H1 (cell line): ENCODE results near the gene PAF1. TPM values are rescaled to one million over a fixed set of nuclear protein-coding genes. Genes with fewer than 3 reads are reported as not detected.

Experiments used
- BACH1 ChIP-seq: IDR thresholded peaks from 2 replicates; pipeline ENCODE4 v1.6.1; 2012; ENCODE audit warnings: low read length, improper control_type of control experiment
- CBX5 ChIP-seq: fragments of 300-800, 300-1000 bp; sonication (generic); IDR thresholded peaks from 2 replicates; pipeline ENCODE4 v1.7.1; 2016; ENCODE audit warnings: antibody characterized with exemption, low read length, low read depth
- CREB1 ChIP-seq: IDR thresholded peaks from 2 replicates; pipeline ENCODE4 v1.6.1; 2012; ENCODE audit warnings: inconsistent platforms
- CTBP2 ChIP-seq: IDR thresholded peaks from 2 replicates; pipeline ENCODE4 v1.7.0; 2011; ENCODE audit warnings: borderline replicate concordance, mild to moderate bottlenecking, moderate library complexity, mixed read lengths, low read length; ENCODE audit not compliant: insufficient read depth, insufficient read length
- CTCF ChIP-seq, 3 experiments: IDR thresholded peaks; 1 replicate in 2 of 3; 2 replicates in 1 of 3; pipeline versions ENCODE4 v1.5.1 to v1.6.1; 2011; ENCODE audit warnings: low read length in 3 of 3, mild to moderate bottlenecking in 3 of 3, inconsistent platforms in 2 of 3, low read depth in 1 of 3, moderate library complexity in 1 of 3; ENCODE audit not compliant: insufficient read depth in 1 of 3; ENCODE audit errors: control extremely low read depth in 1 of 3
- FOSL1 ChIP-seq: IDR thresholded peaks from 2 replicates; pipeline ENCODE4 v1.6.1; 2011; ENCODE audit warnings: mild to moderate bottlenecking, low read depth, low read length, moderate library complexity; ENCODE audit not compliant: insufficient read depth
- HDAC6 ChIP-seq: IDR thresholded peaks from one replicate; pipeline ENCODE4 v1.7.1; 2012; ENCODE audit warnings: low read depth, mild to moderate bottlenecking, inconsistent platforms, low read length, moderate library complexity
- JUN ChIP-seq: IDR thresholded peaks from 2 replicates; pipeline ENCODE4 v1.6.1; 2011; ENCODE audit warnings: low read depth, mild to moderate bottlenecking, improper control_type of control experiment, low read length
- KDM1A ChIP-seq: fragments of 200-600, 300-600 bp; sonication (generic); IDR thresholded peaks from 2 replicates; pipeline ENCODE4 v1.7.1; 2016; ENCODE audit warnings: mild to moderate bottlenecking, low read length, borderline replicate concordance
- KDM5A ChIP-seq: fragments of 200-600 bp; IDR thresholded peaks from 2 replicates; pipeline ENCODE4 v1.7.1; 2012; ENCODE audit warnings: mild to moderate bottlenecking, low read length, inconsistent platforms, mixed read lengths
- PHF8 ChIP-seq: fragments of 200-600 bp; sonication (generic); conservative IDR thresholded peaks from 2 replicates; pipeline ENCODE4 v1.7.1; 2012; ENCODE audit warnings: low read depth, mild to moderate bottlenecking, inconsistent platforms, low read length, moderate library complexity
- SIRT6 ChIP-seq: IDR thresholded peaks from one replicate; pipeline ENCODE4 v1.7.1; 2012; ENCODE audit warnings: low read length, inconsistent platforms
- SIX5 ChIP-seq: IDR thresholded peaks from 2 replicates; pipeline ENCODE4 v1.6.1; 2011; ENCODE audit warnings: mild to moderate bottlenecking, low read depth, low read length
- SP4 ChIP-seq: IDR thresholded peaks from 2 replicates; pipeline ENCODE4 v1.6.1; 2012; ENCODE audit warnings: low read length, inconsistent platforms
- SUZ12 ChIP-seq: fragments of 200-600 bp; sonication (generic); IDR thresholded peaks from 2 replicates; pipeline ENCODE4 v1.6.1; 2012; ENCODE audit warnings: mild to moderate bottlenecking, inconsistent platforms, low read length, moderate library complexity, mixed read lengths
- TAF1 ChIP-seq: IDR thresholded peaks from 2 replicates; pipeline ENCODE4 v1.6.1; 2011; ENCODE audit warnings: mild to moderate bottlenecking, low read depth, low read length
- TBP ChIP-seq: IDR thresholded peaks from 2 replicates; pipeline ENCODE4 v1.6.1; 2011; ENCODE audit warnings: low read depth, low read length, improper control_type of control experiment
- TCF12 ChIP-seq: IDR thresholded peaks from 2 replicates; pipeline ENCODE4 v1.6.1; 2011; ENCODE audit warnings: low read depth, mild to moderate bottlenecking, low read length
- polyA plus RNA-seq, 7 experiments: library from polyadenylated mRNA; depleted of rRNA in 3 of 7; stranded (reverse) in 5 of 7; unstranded in 2 of 7; fragments of >200 nt in 5 of 7; fragments of 200-250 nt in 2 of 7; gene quantifications; 1 replicate in 5 of 7; 2 replicates in 1 of 7; 4 replicates in 1 of 7; pipeline versions ENCODE4 v1.2.1 to v1.2.3, GENCODE V29; 2011 to 2013; ENCODE audit warnings: missing spikeins in 2 of 7, mixed read lengths in 2 of 7
- total RNA-seq: library from RNA; stranded (reverse); fragmentation: NEBNext Ultra II Directional; extraction: Animal tissue kit (Norgen Biotek cat#: 25700); gene quantifications from 2 replicates; pipeline ENCODE4 v1.2.1, GENCODE V29; 2021
- TF ChIP-seq, protein P1 (sequence below): IDR thresholded peaks from 2 replicates; pipeline ENCODE4 v1.6.1; 2012; ENCODE audit warnings: low read length, inconsistent platforms
- TF ChIP-seq, protein P2 (sequence below): IDR thresholded peaks from 2 replicates; pipeline ENCODE4 v1.6.1; 2012; ENCODE audit warnings: inconsistent platforms

Gene PAF1
- total and polyA plus RNA-seq, 2 of the 8 experiments (the other 6 are each of a cell fraction or from before 2014, with no cell fraction given), result 31.4 to 58.6 TPM

DNA sequence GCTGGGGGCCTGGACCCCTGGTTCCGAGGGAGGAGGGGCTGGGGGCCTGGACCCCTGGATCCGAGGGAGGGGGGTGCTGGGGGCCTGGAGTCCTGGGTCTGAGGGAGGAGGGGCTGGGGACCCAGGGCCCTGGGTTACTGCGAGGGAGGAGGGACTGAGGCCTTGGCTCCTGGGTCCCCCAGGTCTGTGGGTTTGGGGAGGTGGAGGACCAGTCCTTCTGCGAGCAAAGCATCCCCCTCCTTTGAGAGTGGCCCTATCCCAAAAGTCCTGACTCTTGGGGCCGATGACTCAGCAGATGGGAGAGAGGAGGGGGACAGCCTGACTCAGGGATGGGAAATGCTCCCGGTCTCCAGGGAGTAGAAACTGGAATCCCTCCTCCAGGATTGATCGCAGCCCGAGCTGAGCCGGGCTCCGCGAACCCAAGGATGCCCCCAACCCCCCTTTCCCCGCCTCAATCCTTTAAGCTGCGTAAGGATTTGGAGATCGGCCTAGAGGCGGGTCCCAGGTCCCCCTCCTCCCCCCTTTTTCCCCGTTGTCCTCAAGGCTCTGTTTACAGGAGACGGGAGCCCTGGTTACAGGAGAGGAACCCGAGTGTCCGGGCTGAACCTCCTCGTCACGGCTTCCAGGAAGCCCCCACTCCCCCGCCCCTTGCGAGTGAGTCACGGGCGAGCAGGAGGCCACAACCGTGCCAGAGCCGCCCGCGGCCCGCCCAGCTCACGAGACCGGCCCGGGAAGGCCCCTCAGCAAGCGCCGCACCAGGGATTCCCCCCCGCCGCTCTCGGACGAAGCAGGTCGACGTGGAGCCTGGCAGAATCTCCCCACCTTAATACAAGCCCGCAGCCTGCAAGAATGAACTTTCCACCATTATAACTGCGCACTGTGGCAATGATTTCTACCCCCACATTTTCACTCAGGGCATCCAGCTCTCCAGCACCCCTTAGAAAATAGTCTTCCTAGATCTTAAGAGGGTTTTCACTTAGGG, 12.7 kb upstream of the PAF1 start (continued):
- TF ChIP-seq TCF12 (0 out of 2 replicates have a peak, but pooled peaks have one; percentile 38), KDM1A (0 out of 2 replicates have a peak, but pooled peaks have one; percentile 15), CTBP2 (no peak), FOSL1 (no peak), HDAC6 (no peak), SUZ12 (no peak), SIX5 (no peak), TBP (peak; percentile 64), SIRT6 (no peak), SP4 (peak; percentile 63), KDM5A (no peak), JUN (no peak), BACH1 (peak; percentile 99), CBX5 (no peak), TAF1 (peak; percentile 77), CTCF (IDR thresholded peaks at IDR 0.05; ENCODE audit: control extremely low read depth in 1 of 3, insufficient read depth in 1 of 3, low read depth in 1 of 3, low read length in 3 of 3) (no peak), CREB1 (no peak), PHF8 (peak; percentile 46; the same call in 1 of the 2 replicates)
- TF ChIP-seq, protein P1, sequence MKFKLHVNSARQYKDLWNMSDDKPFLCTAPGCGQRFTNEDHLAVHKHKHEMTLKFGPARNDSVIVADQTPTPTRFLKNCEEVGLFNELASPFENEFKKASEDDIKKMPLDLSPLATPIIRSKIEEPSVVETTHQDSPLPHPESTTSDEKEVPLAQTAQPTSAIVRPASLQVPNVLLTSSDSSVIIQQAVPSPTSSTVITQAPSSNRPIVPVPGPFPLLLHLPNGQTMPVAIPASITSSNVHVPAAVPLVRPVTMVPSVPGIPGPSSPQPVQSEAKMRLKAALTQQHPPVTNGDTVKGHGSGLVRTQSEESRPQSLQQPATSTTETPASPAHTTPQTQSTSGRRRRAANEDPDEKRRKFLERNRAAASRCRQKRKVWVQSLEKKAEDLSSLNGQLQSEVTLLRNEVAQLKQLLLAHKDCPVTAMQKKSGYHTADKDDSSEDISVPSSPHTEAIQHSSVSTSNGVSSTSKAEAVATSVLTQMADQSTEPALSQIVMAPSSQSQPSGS, result no peak
- TF ChIP-seq, protein P2, sequence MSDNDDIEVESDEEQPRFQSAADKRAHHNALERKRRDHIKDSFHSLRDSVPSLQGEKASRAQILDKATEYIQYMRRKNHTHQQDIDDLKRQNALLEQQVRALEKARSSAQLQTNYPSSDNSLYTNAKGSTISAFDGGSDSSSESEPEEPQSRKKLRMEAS, result no peak
